T-cell (primary cell): ENCODE results near the gene CST11. TPM values are rescaled to one million over a fixed set of nuclear protein-coding genes. Genes with fewer than 3 reads are reported as not detected.

ENCODE experiments used
- ATAC-seq, 4 experiments: fragments of 200-7000 bp in 3 of 4; fragments of 150-1000 bp in 1 of 4; cut with Tn5 transposase; replicated peaks in 1 of 4; 1 replicate in 3 of 4; 2 replicates in 1 of 4; pipeline ENCODE4 v1.10.0; 2021; ENCODE audit warnings: moderate library complexity in 3 of 4, mild to moderate bottlenecking in 2 of 4, moderate number of reproducible peaks in 1 of 4
- CTCF ChIA-PET, 2 donors: fragments of 300-600 bp; sonication (Branson Sonifier 250); formaldehyde crosslinking; loops; one replicate each; lab custom pipeline; 2022; ENCODE audit warnings: antibody characterized with exemption in 2 of 2; lab: Charles Lee
- POLR2A ChIA-PET, 2 donors: fragments of 300-600 bp; sonication (Branson Sonifier 250); formaldehyde crosslinking; loops; one replicate each; lab custom pipeline; 2022; ENCODE audit warnings: antibody characterized with exemption in 2 of 2; lab: Charles Lee
- DNase-seq, 35 experiments: peaks; one replicate each; pipeline versions ENCODE4 v3.0.0 to v3.0.0-alpha.2; 2013 to 2023
- H3K27ac ChIP-seq: one replicate; pipeline ENCODE4 v1.5.1; 2013; ENCODE audit warnings: low read length
- H3K27me3 ChIP-seq, 2 experiments: replicated peaks in 1 of 2; 1 replicate in 1 of 2; 2 replicates in 1 of 2; pipeline versions ENCODE4 v1.6.1 to v1.7.0; 2013; ENCODE audit warnings: low read length in 1 of 2, mixed read lengths in 1 of 2; ENCODE audit not compliant: control insufficient read depth in 2 of 2, insufficient read depth in 2 of 2; ENCODE audit errors: extremely low read depth in 1 of 2
- H3K36me3 ChIP-seq, 2 donors: 1 replicate in 1 of 2; 2 replicates in 1 of 2; pipeline versions ENCODE4 v1.6.1 to v1.7.0; 2013; ENCODE audit warnings: low read length in 1 of 2; ENCODE audit not compliant: control insufficient read depth in 2 of 2, insufficient read depth in 1 of 2; ENCODE audit errors: extremely low read depth in 1 of 2
- H3K4me1 ChIP-seq, 2 experiments: 1 replicate in 1 of 2; 2 replicates in 1 of 2; pipeline versions ENCODE4 v1.6.1 to v1.7.0; 2013; ENCODE audit warnings: low read length in 2 of 2, mixed read lengths in 1 of 2; ENCODE audit not compliant: insufficient read depth in 2 of 2, control insufficient read depth in 1 of 2; ENCODE audit errors: extremely low read depth in 1 of 2
- H3K4me3 ChIP-seq, 2 donors: 1 replicate in 1 of 2; 2 replicates in 1 of 2; pipeline versions ENCODE4 v1.5.1 to v1.7.0; 2013; ENCODE audit warnings: mild to moderate bottlenecking in 2 of 2, low read length in 1 of 2, moderate library complexity in 1 of 2; ENCODE audit not compliant: control insufficient read depth in 1 of 2; ENCODE audit errors: extremely low read depth in 1 of 2
- H3K9me3 ChIP-seq: 2 replicates; pipeline ENCODE4 v1.7.0; 2013
- H3K27ac Mint-ChIP-seq, 2 donors: one replicate each; pipeline ENCODE4 v1.8.0; 2020 to 2021; ENCODE audit warnings: mild to moderate bottlenecking in 2 of 2, mixed read lengths in 2 of 2
- H3K27me3 Mint-ChIP-seq, 2 donors: one replicate each; pipeline ENCODE4 v1.8.0; 2021 to 2022; ENCODE audit warnings: mixed read lengths in 2 of 2
- H3K36me3 Mint-ChIP-seq: one replicate; pipeline ENCODE4 v1.8.0; 2021; ENCODE audit warnings: mixed read lengths
- H3K4me1 Mint-ChIP-seq, 3 donors: one replicate each; pipeline ENCODE4 v1.8.0; 2020 to 2022; ENCODE audit warnings: mixed read lengths in 3 of 3, mild to moderate bottlenecking in 1 of 3
- H3K4me3 Mint-ChIP-seq, 3 donors: one replicate each; pipeline ENCODE4 v1.8.0; 2020 to 2022; ENCODE audit warnings: mild to moderate bottlenecking in 3 of 3, mixed read lengths in 3 of 3, moderate library complexity in 3 of 3
- H3K9me3 Mint-ChIP-seq, 3 donors: one replicate each; pipeline ENCODE4 v1.8.0; 2020 to 2022; ENCODE audit warnings: mixed read lengths in 3 of 3
- WGBS: methylation state at CpG from one replicate; pipeline ENCODE4 v1.1.5; 2013; ENCODE audit warnings: missing lambda C conversion rate; ENCODE audit not compliant: insufficient coverage; 5-methylcytosine and 5-hydroxymethylcytosine counted together
- total RNA-seq, 35 experiments: library from RNA in 6 of 35; stranded (reverse) in 6 of 35; fragments of 120-200 nt in 1 of 35; gene quantifications; one replicate each; pipeline versions ENCODE4 v1.2.1 to v1.2.4 and lab custom pipeline; 2013 to 2026

CST11 gene
- total RNA-seq (not detected), total RNA-seq (lab: John Stamatoyannopoulos, UW) (0 reads per million in 29 experiments)
- total RNA-seq (2013), result not detected

- Mint-ChIP-seq H3K27me3 (peaks cover 0 to 3% of the 10 kb centered on the region in 2 donors), H3K4me1 (peaks cover 11 to 26% (median 16%) of the 10 kb centered on the region in 3 donors), H3K4me3 (no peak within 1 kb of the TSS), H3K9me3 (no peaks in the 10 kb centered on the region), H3K27ac (no peak within 1 kb of the TSS), H3K36me3 (no peaks in the 10 kb centered on the region)
- ChIA-PET POLR2A (no interaction called here), CTCF (interaction anchor here in 1 of 2 donors (0.6 kb wide), 1 partner anchor 432 kb away, joined by 3 read pairs; no protein-coding TSS in a partner anchor)
- H3K4me1 ChIP-seq, result peaks cover 7 to 29% of the 10 kb centered on the region in 2 experiments
- H3K27me3 ChIP-seq, result peaks cover 0 to 9% of the 10 kb centered on the region in 2 experiments
- no peaks in the 10 kb centered on the region for H3K9me3 ChIP-seq
- ATAC-seq (no peak), DNase-seq (no peak)
- H3K27ac ChIP-seq, result no peak within 1 kb of the TSS
- no peak within 1 kb of the TSS for H3K4me3 ChIP-seq
- 80% methylated on average over 1 of the region's 4 CpGs for WGBS
- no peaks in the 10 kb centered on the region for H3K36me3 ChIP-seq
Observed at GRCh38 chr20:23452776-23453175, at the start of gene CST11. TSS of gene CST11 (minus strand) at chr20:23452876. CDS start at chr20:23452811, 65 bp downstream.

- POLR2A ChIA-PET, result no interaction called here
- peaks cover 0 to 11% of the 10 kb centered on the region in 2 experiments for H3K27me3 ChIP-seq
- Mint-ChIP-seq H3K9me3 (peaks cover 0 to under 1% (median under 1%) of the 10 kb centered on the region in 3 donors), H3K27ac (no peak overlapping the region), H3K4me1 (no peaks in the 10 kb centered on the region), H3K4me3 (no peak overlapping the region), H3K27me3 (peaks cover 8 to 20% of the 10 kb centered on the region in 2 donors), H3K36me3 (no peaks in the 10 kb centered on the region)
- WGBS, result 83% methylated on average over 4 of the region's 4 CpGs
- H3K9me3 ChIP-seq, result no peaks in the 10 kb centered on the region
- no peak overlapping the region for H3K4me3 ChIP-seq
- H3K4me1 ChIP-seq, result no peaks in the 10 kb centered on the region
- no peak overlapping the region for H3K27ac ChIP-seq
- H3K36me3 ChIP-seq, result no peaks in the 10 kb centered on the region
- ATAC-seq, result no peak
- no peak for DNase-seq
- CTCF ChIA-PET, result no interaction called here
Observed at GRCh38 chr20:23501926-23502325, 49.2 kb upstream of the CST11 start.

- no peak overlapping the region for H3K4me3 Mint-ChIP-seq
- Histone ChIP-seq H3K9me3 (no peaks in the 10 kb centered on the region), H3K36me3 (no peaks in the 10 kb centered on the region), H3K27me3 (peaks cover 0 to 8% of the 10 kb centered on the region in 2 experiments), H3K27ac (no peak overlapping the region), H3K4me1 (no peaks in the 10 kb centered on the region), H3K4me3 (no peak overlapping the region)
- POLR2A ChIA-PET, result no interaction called here
- no peak for DNase-seq
- WGBS, result no CpG with 5 or more reads among the region's 1 CpG
- no peak overlapping the region for H3K27ac Mint-ChIP-seq
- H3K36me3 Mint-ChIP-seq, result no peaks in the 10 kb centered on the region
- CTCF ChIA-PET, result no interaction called here
- ATAC-seq, result no peak
- no peaks in the 10 kb centered on the region for H3K4me1 Mint-ChIP-seq
- H3K9me3 Mint-ChIP-seq, result peaks cover 3 to 7% (median 5%) of the 10 kb centered on the region in 3 donors
- H3K27me3 Mint-ChIP-seq, result peaks cover 8 to 23% of the 10 kb centered on the region in 2 donors
Observed at GRCh38 chr20:23497536-23497935, 44.9 kb upstream of the CST11 start.

GRCh38 chr20:23493172-23493772 lies 40.6 kb upstream of the CST11 start:
- no peaks in the 10 kb centered on the region for H3K4me1 ChIP-seq
- H3K27ac ChIP-seq, result no peak overlapping the region
- POLR2A ChIA-PET, result interaction anchor here in 1 of 2 donors (0.7 kb wide), 1 partner anchor 329 kb away, joined by 5 read pairs; no protein-coding TSS in a partner anchor
- peaks cover 0 to 2% of the 10 kb centered on the region in 2 experiments for H3K27me3 ChIP-seq
- Mint-ChIP-seq H3K9me3 (peaks cover 3 to 7% (median 5%) of the 10 kb centered on the region in 3 donors), H3K27ac (no peak overlapping the region), H3K4me1 (no peaks in the 10 kb centered on the region), H3K4me3 (no peak overlapping the region), H3K27me3 (peaks cover 0 to 3% of the 10 kb centered on the region in 2 donors), H3K36me3 (no peaks in the 10 kb centered on the region)
- WGBS, result 90% methylated on average over 3 of the region's 3 CpGs
- no peaks in the 10 kb centered on the region for H3K36me3 ChIP-seq
- H3K9me3 ChIP-seq, result no peaks in the 10 kb centered on the region
- no peak for ATAC-seq
- CTCF ChIA-PET, result no interaction called here
- no peak overlapping the region for H3K4me3 ChIP-seq
- no peak for DNase-seq

GRCh38 chr20:23492292-23492691 lies 39.6 kb upstream of the CST11 start:
- H3K4me1 ChIP-seq, result no peaks in the 10 kb centered on the region
- no peak overlapping the region for H3K27ac ChIP-seq
- DNase-seq, result no peak
- no peaks in the 10 kb centered on the region for H3K36me3 Mint-ChIP-seq
- H3K9me3 ChIP-seq, result no peaks in the 10 kb centered on the region
- H3K4me1 Mint-ChIP-seq, result no peaks in the 10 kb centered on the region
- no peak overlapping the region for H3K4me3 Mint-ChIP-seq
- H3K9me3 Mint-ChIP-seq, result peaks cover 3 to 7% (median 5%) of the 10 kb centered on the region in 3 donors
- no peak overlapping the region for H3K27ac Mint-ChIP-seq
- POLR2A ChIA-PET, result no interaction called here
- no peak for ATAC-seq
- peaks cover 0 to 2% of the 10 kb centered on the region in 2 experiments for H3K27me3 ChIP-seq
- H3K27me3 Mint-ChIP-seq, result peaks cover 3 to 4% of the 10 kb centered on the region in 2 donors
- H3K4me3 ChIP-seq, result no peak overlapping the region
- no peaks in the 10 kb centered on the region for H3K36me3 ChIP-seq
- CTCF ChIA-PET, result no interaction called here

GRCh38 chr20:23490817-23491216 lies 38.1 kb upstream of the CST11 start, which contains the start of gene CST8:
TSS of gene CST8 (plus strand) at chr20:23491117. CDS start at chr20:23491668, 551 bp downstream.
- POLR2A ChIA-PET, result no interaction called here
- Mint-ChIP-seq H3K27me3 (peaks cover 3 to 4% of the 10 kb centered on the region in 2 donors), H3K9me3 (peaks cover 0 to under 1% (median 0%) of the 10 kb centered on the region in 3 donors), H3K27ac (no peak within 1 kb of the TSS), H3K36me3 (no peaks in the 10 kb centered on the region), H3K4me1 (no peaks in the 10 kb centered on the region), H3K4me3 (no peak within 1 kb of the TSS)
- H3K9me3 ChIP-seq, result no peaks in the 10 kb centered on the region
- no peak for DNase-seq
- no peak within 1 kb of the TSS for H3K4me3 ChIP-seq
- ATAC-seq, result no peak
- CTCF ChIA-PET, result no interaction called here
- 92% methylated on average over 5 of the region's 5 CpGs for WGBS
- no peaks in the 10 kb centered on the region for H3K36me3 ChIP-seq
- no peaks in the 10 kb centered on the region for H3K4me1 ChIP-seq
- peaks cover 0 to 2% of the 10 kb centered on the region in 2 experiments for H3K27me3 ChIP-seq
- H3K27ac ChIP-seq, result no peak within 1 kb of the TSS
